Neural crest cell (in vitro differentiated cells): ENCODE measurements around the gene HSF4. TPM values are rescaled to one million over a fixed set of nuclear protein-coding genes. Genes with fewer than 3 reads are reported as not detected.

Experiments used
- DNase-seq: peaks from one replicate; pipeline ENCODE4 v3.0.0; 2021; ENCODE audit warnings: low read depth, mixed read lengths, low spot score
- H3K27ac Mint-ChIP-seq: one replicate; pipeline ENCODE4 v1.8.0; 2021; ENCODE audit warnings: mild to moderate bottlenecking, mixed read lengths; ENCODE audit not compliant: unreplicated experiment
- H3K27me3 Mint-ChIP-seq: 2 replicates; pipeline ENCODE4 v1.8.0; 2021; ENCODE audit warnings: low read depth, mild to moderate bottlenecking, mixed read lengths
- H3K36me3 Mint-ChIP-seq: 2 replicates; pipeline ENCODE4 v1.8.0; 2021; ENCODE audit warnings: low read depth, mild to moderate bottlenecking, mixed read lengths
- H3K4me1 Mint-ChIP-seq: 2 replicates; pipeline ENCODE4 v1.8.0; 2021; ENCODE audit warnings: mixed read lengths
- H3K4me3 Mint-ChIP-seq: one replicate; pipeline ENCODE4 v1.8.0; 2021; ENCODE audit warnings: mild to moderate bottlenecking, mixed read lengths
- H3K9me3 Mint-ChIP-seq: 2 replicates; pipeline ENCODE4 v1.8.0; 2021; ENCODE audit warnings: mixed read lengths
- total RNA-seq: library from RNA; stranded (reverse); gene quantifications from 2 replicates; pipeline ENCODE4 v1.2.1, GENCODE V29; 2021
- TF ChIP-seq, protein P1 (sequence below): fragments of 200-600 bp; sonication (generic); conservative IDR thresholded peaks from 2 replicates; pipeline ENCODE4 v1.5.0; 2021; ENCODE audit warnings: antibody characterized with exemption, mild to moderate bottlenecking

The HSF4 gene
- total RNA-seq, 1 donor from 2014 or later, result 1.3 TPM

- TF ChIP-seq, protein P1, sequence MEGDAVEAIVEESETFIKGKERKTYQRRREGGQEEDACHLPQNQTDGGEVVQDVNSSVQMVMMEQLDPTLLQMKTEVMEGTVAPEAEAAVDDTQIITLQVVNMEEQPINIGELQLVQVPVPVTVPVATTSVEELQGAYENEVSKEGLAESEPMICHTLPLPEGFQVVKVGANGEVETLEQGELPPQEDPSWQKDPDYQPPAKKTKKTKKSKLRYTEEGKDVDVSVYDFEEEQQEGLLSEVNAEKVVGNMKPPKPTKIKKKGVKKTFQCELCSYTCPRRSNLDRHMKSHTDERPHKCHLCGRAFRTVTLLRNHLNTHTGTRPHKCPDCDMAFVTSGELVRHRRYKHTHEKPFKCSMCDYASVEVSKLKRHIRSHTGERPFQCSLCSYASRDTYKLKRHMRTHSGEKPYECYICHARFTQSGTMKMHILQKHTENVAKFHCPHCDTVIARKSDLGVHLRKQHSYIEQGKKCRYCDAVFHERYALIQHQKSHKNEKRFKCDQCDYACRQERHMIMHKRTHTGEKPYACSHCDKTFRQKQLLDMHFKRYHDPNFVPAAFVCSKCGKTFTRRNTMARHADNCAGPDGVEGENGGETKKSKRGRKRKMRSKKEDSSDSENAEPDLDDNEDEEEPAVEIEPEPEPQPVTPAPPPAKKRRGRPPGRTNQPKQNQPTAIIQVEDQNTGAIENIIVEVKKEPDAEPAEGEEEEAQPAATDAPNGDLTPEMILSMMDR, result no peak
- Mint-ChIP-seq H3K27ac (no peak overlapping the region), H3K4me3 (no peak overlapping the region), H3K27me3 (peaks cover 2% of the 10 kb centered on the region), H3K4me1 (peaks cover 6% of the 10 kb centered on the region), H3K36me3 (no peaks in the 10 kb centered on the region), H3K9me3 (no peaks in the 10 kb centered on the region)
- no peak for DNase-seq
These were observed 43.8 kb downstream of the HSF4 start for GRCh38 chr16:67208154-67208896.

GRCh38 chr16:67209565-67209964 lies 45.0 kb downstream of the HSF4 start:
- Mint-ChIP-seq H3K27ac (no peak overlapping the region), H3K9me3 (no peaks in the 10 kb centered on the region), H3K4me3 (no peak overlapping the region), H3K36me3 (no peaks in the 10 kb centered on the region), H3K4me1 (peaks cover 6% of the 10 kb centered on the region), H3K27me3 (peaks cover 2% of the 10 kb centered on the region)
- no peak for DNase-seq
- TF ChIP-seq, protein P1, result no peak

- TF ChIP-seq, protein P1, result no peak
- Mint-ChIP-seq H3K4me1 (peaks cover 6% of the 10 kb centered on the region), H3K36me3 (no peaks in the 10 kb centered on the region)
These were observed 45.8 kb downstream of the HSF4 start for GRCh38 chr16:67210069-67210937.

DNA sequence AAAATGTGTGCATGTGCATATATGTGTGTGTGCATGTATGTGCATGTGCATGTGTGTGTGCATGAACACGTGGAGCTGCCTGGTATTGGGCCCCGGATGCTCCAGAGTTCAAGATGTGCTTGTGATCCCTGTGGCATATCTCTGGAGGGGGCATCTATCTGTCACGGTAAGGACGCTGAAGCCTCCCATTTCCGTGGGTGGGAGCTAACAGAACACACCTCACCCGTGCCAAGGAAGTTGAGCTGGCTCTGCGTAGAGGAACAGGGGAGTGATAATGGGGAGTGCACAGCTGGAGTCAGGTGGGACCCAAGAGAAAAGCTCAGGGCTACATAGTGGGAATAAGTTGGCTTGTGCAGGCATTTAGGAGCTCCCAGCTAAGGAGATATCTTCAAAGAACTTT lies 47.1 kb downstream of the HSF4 start:
- no peak for DNase-seq
- no peaks in the 10 kb centered on the region for H3K9me3 Mint-ChIP-seq
- TF ChIP-seq, protein P1, result no peak
- no peaks in the 10 kb centered on the region for H3K36me3 Mint-ChIP-seq
- H3K27me3 Mint-ChIP-seq, result peaks cover 2% of the 10 kb centered on the region
- no peak overlapping the region for H3K27ac Mint-ChIP-seq
- no peak overlapping the region for H3K4me3 Mint-ChIP-seq
- H3K4me1 Mint-ChIP-seq, result peaks cover 3% of the 10 kb centered on the region

More at GRCh38 chr16:67210069-67210937, 45.8 kb downstream of the HSF4 start:
- peaks cover 2% of the 10 kb centered on the region for H3K27me3 Mint-ChIP-seq
- H3K9me3 Mint-ChIP-seq, result no peaks in the 10 kb centered on the region
- H3K27ac Mint-ChIP-seq, result no peak overlapping the region
- no peak overlapping the region for H3K4me3 Mint-ChIP-seq
- no peak for DNase-seq

GRCh38 chr16:67212766-67213165 lies 48.2 kb downstream of the HSF4 start:
- Mint-ChIP-seq H3K9me3 (no peaks in the 10 kb centered on the region), H3K27me3 (peaks cover 2% of the 10 kb centered on the region), H3K4me3 (no peak overlapping the region), H3K4me1 (no peaks in the 10 kb centered on the region), H3K36me3 (no peaks in the 10 kb centered on the region), H3K27ac (no peak overlapping the region)
- TF ChIP-seq, protein P1, result no peak
- no peak for DNase-seq
